Middle frontal gyrus (tissue), 1 donor: ENCODE measurements around the gene GGNBP2.

Source experiments
- DNase-seq: peaks from one replicate; pipeline ENCODE4 v3.0.0-alpha.2; 2015; ENCODE audit warnings: low spot score; ENCODE audit errors: extremely low spot score

The GGNBP2 gene

DNA sequence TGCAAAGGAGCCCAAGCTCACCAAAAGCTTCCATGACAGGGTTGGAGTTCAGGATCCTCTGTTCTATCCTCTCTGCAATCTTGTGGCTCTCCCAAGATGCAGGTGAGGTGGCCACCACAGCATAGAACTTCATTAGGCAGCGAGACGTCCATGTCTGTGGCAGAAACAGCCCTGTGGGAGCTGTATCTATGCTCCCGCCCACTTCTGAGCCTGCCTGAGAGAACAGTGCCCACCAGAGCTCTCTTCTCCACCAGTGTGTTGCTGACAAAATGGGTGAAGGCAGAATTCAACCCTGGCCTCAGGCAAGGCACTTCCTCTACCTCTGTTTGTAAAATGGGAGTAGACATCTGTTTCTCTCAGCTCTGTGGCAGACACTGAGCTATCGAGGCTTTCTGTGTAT lies 28.9 kb upstream of the GGNBP2 start:
- no peak for DNase-seq

DNA sequence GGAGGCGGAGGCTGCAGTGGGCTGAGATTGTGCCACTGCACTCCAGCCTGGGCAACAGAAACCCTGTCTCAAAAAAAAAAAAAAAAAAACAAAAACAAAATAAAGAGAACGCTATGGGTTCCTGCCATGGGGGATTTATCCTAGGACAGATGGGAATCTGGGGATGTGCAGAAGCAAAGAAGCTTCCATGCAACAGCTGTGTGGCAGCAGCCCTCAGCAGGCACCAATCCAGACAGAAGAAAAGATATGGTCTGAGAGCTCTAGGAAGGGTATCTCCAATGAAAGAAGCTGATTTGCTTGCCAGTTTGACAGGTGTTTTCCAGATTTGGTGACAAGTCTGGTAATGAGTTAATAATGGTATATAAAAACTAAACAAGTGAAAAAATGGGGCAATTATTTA lies 21.6 kb upstream of the GGNBP2 start:
- DNase-seq, result no peak

DNA sequence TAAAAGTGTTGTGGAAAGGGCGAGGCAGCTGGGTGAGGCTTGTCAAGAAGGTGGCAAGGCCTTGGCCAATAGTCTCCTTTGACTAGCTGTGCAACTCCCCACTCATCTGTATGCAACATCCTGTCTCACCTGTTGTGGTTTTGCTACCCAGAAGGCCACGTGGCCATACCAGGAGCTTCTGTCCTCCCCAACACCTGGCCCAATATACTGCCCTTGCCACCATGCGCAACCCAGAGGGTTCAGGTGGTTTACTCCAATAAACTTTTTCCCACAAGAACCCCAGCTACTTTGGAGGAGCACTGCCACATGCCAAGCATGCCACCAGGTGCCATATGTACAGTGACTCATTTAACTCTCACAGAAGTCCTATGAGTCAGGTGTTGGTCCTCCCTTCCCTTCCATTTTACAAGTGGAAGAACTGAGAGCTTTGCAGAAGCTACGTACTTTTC lies 20.3 kb upstream of the GGNBP2 start:
- DNase-seq, result no peak

DNA sequence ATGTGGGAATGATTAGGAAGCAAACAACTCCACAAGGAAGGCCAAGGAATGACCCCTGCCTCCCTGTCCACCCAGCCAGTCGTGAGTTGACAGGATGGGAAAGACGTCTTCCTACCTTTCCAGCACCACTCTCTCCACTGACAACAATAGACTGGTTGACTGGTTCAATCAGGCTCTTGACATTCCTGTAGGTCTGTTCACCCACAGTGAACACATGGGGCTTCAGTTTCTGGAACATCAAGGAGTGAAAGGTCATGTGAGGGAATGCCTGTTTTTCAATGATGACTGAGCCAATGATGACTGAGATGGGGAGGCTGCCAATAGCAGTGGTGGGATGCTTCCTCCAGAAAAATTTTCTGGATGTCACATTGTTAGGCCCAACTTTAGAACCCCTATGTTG lies 19.6 kb upstream of the GGNBP2 start:
- DNase-seq, result no peak

DNA sequence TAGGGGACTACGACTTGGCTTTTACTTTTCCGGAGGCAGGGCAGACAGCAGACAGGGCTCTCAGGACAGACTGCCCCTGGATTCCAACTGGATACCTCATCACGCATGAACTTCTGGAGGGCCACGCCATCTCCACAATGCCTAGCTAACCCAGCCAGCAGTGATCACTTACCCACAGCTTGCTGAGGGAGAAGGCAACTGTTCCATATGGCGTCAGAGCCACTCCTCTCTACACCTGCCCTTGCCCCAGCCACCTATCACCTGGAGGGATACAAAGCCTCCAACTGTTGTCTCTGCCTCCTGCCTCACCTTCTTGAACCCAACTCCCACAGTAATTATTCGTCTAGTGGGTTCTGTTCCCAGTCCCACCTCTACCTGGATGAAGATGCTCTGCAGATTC lies 18.8 kb upstream of the GGNBP2 start:
- no peak for DNase-seq

DNA sequence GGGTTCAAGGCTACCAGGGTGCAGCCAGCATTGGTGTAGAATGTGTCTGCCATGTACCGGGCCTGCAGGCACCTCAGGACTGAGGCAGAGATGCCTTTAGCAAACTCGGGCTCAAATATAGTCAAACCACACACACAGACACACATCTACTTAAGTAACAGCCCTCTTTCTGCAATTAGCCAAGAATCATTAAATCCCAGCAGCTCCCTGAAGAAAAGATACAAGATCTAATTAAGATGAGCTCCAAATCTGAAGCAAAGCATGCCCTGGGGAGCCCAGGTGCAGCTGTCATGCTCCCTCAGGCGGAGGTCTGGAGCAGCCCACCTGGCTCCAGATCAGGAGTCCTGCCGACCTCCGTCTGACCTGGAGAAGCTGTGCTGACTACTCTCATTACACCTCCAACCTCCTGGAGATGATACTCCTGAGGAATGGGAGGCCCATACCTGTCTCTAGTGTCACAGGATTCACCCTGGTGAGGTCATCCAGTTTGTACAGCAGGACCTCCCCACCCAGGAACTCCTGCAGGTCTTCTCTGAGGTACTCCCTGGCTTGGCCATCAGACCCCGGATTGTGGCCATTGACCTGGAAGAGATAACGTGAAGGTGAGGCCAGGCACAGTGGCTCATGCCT lies 17.0 kb upstream of the GGNBP2 start:
- DNase-seq, result no peak

DNA sequence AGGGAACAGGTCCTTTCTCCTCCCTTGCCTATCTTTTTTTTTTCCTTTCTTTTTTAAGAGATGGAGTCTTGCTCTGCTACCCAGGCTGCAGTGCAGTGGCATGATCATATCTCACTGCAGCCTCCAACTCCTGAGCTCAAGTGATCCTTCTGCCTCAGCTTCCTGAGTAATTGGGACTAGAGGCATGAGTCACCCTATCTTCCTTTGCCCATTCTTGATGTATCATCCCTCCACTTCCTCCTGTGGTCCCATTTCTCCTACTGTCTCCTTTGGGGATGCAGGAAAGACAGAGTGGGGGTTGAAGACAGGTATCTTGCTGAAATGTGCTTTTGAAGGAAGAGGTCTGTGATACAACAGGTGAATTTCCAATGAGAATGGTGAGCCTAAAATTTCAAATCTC lies 15.6 kb upstream of the GGNBP2 start:
- DNase-seq, result no peak

DNA sequence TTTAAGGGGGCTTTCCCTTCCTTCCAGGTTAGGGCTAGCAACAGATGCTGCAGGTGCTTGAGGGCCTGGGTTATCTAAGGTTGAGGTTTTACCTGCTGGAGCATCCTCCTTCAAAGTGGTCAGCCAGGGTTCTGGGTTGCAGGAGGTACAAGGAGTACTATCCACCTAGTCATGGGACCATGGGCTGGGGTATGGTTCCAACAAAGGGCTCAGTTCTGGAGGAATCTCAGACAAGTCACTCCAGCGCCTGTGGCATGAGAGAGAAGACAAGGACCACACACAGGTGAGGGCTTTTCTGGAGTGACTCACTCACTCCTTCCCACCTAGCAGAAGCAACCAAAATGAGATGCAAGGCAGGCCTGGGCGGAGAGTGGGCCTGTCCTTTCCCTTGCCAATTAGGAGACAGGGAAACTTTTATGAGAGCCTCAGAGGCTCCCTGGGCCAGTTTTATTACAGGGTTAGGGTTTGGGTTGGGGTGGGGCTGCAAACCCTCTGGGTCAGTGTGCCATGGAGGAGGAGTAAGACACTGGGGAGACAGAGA lies 12.2 kb upstream of the GGNBP2 start:
- no peak for DNase-seq

DNA sequence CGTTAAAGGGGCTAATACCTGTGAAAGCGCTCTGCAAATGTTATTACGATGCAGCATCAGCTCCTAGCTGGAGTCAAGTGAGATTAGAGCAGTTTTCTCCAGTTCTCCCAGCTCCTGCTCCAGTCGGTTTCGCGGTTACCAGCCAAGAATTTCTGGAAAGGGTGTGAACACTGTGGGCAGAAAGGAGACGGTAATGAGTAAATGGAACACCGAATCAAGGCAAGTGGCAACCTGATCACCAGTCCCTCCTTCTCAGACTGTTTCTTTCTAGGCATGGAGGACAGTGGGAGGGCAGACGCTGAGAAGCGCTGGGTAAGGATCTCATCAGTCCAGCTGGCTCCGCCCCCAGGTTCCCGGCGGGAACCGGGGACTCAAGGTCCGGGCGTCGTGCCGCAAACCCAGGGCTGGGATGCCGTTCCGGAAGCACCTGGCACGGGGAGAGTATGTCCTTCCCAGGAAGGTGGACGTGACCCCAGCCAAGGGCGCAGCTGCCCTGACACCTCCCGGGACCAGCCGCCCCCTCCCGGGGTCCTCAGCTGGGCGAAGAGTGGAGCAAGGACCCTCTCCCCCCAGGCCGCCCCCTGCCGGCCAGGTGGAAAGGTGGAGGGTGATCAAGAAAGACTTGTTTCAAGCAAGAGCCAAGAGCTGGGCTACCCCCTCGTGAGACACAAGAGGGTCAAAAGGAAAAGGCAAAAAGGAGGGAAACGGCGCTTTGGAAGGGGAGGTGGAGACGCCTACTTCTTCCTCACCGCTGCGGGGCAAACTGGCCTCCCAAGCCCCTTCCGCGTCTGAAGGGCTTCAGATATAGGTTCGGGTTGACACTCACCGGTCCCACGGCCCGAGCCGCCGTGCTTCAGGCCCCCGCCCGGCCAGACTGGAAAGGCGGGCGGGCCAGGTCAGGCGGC lies 10.5 kb upstream of the GGNBP2 start:
- DNase-seq, result no peak

DNA sequence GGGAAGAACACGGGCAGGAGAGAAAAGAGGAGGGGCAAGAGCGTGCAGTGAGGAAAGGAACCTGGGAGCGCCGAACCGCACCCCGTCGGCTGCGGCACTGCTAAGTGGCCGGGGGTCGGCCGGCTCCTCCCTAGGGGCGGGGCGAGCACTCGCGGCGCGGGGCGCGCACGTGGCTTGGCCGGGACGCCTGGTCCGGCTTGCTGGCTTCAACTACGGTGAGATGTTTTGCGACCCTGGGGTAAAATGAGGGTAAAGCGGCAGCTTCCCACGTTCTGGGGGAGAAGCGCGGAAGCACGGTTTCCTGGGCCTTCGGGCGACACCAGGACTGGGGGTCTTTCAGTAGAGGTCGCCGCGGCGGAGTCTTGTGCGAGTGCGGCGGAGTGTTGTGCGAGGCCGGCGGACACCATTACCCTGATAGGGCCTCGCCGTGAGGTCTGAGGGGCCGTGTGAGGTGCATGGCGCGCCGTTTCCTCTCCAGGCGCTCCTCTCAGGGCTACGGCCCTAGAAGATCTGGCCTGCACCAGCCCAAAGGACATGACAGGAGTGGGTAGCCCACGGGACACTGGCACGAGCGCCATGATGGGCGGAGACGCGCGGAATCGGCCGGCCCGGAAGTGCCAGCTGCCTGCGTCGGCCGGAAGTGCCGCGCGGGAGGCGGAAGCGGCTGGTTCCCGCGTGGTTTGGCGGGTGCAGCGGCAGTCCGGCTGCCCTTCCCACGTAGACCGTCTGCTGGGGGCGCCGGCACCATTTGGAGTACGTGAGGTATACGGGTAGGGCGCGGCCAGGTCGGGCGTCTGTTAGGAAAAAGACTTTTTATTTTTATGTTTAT lies 9.7 kb upstream of the GGNBP2 start, which contains the start of the genes MYO19 and PIGW:
TSS of gene MYO19 (minus strand) at position 29 of the 829 bp plus-strand sequence. CDS start 2,330 bp downstream, outside the sequence.
TSS of gene PIGW (plus strand) at position 148 of the 829 bp plus-strand sequence. CDS start 2,115 bp downstream, outside the sequence.
- DNase-seq, result peak; percentile 83

DNA sequence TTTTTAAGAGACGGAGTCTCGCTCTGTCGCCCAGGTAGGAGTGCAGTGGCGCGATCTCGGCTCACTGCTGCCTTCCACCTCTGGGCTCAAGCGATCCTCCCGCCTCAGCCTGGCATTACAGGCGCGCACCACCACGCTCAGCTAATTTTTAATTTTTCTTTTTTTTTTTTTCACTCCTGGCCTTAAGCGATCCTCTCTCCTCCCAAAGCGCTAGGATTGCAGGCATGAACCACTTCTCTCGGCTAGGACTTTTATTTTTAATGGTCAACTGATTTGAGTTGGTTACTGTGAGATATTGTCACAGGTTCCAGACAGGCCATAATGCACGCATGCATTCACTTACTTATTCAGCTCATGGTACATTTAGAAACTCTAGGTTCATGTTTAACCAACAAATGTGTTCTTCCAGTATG lies 9.0 kb upstream of the GGNBP2 start:
- no peak for DNase-seq

DNA sequence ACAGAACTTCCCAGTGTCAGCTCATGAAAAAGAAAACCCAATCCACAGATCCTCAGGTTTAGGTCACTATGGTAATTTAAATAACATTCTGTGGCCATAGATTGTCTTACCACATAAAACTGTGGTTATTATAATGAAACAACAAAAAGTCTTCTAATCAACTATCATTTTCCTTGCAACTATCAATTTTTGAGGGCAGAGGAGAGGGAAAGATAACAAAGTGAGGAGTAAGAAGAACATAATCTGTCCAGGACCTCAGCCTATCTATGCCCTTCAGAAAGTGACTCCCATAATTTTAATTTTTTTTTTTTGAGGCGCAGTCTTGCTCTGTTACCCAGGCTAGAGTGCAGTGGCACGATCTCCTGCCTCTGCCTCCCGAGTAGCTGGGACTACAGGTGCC lies 4.0 kb upstream of the GGNBP2 start:
- DNase-seq, result no peak

DNA sequence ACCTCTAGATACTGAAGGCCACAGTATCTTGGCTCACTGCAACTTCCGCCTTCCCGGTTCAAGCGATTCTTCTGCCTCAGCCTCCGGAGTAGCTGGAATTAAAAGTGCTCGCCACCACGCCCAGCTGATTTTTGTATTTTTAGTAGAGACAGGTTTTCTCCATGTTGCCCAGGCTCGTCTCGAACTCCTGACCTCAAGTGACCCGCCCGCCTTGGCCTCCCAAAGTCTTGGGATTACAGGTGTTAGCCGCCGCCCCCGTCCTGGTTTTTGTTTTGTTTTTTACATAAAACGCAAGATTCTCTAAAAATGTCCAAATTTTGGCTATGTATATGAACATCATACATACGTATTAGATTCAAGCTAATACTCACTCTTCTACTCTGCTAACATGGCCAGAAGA lies 2.0 kb upstream of the GGNBP2 start:
- no peak for DNase-seq

DNA sequence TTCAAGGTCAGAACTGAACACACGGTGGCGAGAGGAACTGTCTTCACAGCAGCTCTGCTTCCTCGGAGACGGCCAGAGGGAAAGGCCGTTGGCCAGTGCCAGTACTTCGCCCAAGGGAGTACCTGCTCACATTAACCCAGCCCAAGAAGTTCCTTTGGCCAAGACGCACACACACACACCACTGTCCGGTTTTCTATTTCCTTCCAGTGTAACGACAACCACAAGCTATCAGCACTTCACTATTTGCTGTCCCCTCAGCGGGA lies 744 bp upstream of the GGNBP2 start:
- DNase-seq, result no peak

DNA sequence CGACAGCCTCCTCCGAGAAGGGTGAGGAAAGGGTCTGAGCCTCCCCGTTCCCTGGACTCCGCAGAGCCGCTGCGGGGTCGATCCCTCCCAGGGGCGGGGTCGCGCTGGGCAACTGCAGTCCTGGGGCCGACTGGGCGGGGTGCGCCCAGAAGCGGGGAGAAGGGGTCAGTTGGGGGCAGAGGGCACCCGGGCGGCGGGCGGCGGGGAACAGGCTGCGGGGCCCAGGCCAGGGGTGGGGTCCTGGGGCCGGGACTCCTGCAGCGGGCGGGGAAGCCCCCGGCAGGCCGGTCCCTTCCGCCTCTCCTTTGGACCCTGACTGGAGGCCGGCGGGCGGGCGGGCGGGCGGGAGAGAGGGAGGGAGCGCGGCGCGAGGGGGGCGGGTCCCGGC lies 352 bp downstream of the GGNBP2 start:
- DNase-seq, result no peak

DNA sequence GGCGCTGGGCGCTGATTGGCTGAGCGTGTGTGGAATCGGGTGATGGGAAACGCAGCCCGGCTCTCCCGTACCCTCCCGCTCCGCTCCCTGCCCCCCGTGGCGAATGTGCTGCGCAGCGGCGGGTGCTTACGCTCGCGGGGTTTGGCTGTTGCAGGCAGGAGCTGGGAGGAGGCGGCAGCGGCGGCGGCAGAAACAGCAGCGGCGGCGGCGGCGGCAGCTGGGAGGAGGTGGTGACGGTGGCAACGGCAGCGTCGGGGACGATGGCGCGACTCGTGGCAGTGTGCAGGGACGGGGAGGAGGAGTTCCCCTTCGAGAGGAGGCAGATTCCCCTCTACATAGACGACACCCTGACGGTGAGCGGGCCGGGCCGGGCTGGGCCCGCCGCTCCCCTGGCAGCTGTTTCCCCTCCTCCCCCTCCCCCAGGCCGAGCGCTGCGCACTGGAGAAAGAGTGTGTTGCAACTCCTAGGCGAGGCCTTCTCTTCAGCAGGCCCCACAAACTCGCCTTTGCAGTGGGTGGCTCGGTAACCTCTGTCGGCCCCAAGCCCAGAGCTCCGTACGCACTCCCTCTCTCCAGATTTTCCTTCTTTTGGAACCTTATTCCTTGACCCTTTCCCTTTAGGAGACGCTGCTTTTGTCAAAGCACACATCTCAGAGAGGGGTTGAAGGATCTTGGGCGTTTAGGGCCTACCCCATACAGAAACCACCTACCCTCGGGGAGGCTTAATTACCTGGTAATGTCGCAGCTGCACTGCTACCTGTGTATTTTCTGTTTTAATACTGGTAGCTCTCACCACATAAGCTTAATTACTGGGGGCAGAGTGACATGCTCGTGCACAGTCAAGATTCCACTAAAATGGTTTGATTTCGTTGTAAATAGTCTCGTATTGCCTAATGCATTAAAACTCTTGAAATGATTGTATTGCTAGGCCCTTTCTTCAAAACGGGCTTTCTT lies 1.0 kb downstream of the GGNBP2 start:
- DNase-seq, result peak; percentile 88

DNA sequence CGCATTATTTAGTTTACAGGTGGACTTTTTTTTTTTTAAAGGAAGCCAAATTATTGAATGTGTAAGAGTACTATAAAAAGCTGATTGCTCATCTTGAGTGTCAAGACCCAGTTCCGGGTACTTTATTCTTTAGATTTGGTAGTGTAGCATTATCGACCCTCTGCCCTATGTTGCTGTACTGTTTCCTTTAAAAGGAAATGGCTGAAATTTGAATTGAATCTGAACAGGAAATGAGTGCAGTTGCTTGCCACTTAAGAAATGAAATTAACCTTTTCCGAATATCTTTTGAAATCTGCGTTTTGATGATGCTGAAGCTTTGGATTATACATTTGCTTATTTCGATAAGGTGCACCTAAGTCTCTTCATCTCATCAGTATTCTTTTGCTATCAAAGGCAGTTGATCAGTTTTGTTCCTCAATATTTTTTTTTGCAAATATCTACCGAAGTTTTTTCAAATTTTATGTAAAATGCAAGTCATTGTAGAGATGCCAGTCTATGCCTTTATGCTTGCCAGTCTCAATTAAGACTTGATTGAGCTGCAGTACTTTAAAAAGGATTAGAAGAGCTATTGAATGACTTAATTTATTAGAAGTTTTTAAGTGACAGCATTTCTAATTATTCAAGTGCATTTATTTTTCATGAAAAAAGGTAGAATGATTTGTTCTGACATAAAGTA lies 1.8 kb downstream of the GGNBP2 start:
- DNase-seq, result no peak

DNA sequence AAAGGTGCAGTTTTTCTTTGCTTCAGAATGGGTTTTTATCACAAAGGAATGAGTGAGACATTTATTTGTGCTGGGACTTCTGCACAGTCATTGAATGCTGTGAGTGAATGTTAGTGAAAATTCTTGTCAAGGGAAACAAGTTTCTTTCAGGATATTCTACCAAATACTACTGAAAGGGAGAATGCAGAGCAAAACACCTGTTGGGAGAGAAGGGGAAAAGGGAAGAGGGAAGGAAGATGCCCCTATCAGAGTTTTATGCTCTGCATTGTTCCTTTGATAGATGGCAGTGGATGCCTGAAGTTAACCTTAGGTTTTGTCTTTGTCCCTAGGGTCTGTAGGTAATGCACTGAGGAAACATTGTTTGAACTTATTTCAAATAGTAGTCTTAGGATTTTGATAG lies 3.1 kb downstream of the GGNBP2 start:
- no peak for DNase-seq

DNA sequence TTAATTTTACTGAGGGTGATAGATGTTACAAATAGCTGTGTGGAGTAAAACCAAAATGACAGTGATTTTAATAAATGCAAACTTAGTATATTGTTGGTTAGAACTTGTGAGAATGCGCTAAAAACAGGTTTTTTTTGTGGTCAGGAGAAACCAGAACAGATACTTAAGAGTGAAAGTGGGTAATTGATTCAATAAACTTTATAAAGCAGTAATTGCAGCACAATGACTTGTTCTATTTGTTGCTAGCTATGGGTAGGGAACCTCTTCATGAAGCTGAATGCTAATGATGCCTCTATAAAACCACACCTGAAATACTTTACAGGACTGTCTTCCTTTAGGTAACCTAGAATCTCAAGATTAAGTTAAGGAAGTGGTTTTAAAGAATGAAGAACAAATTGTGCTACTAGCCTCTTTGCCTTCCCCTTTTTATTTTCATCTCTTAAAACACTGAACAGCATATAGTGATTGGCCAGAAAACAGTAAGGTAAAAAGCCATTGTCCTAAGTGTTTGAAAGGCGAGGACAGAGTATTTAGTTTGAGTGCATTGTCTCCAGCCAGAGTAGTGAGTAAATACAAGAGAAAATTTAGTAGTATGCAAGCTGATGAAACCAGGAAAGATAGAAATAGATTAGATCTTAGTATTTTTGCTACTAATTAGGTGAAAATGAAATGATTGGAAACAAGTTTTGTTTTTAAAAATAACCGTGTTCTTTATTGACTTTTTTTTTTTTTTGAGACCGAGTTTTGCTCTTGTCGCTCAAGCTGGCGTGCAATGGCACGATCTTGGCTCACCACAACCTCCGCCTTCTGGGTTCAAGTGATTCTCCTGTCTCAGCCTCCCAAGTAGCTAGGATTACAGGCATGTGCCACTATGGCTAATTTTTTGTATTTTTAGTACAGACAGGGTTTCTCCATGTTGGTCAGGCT lies 6.0 kb downstream of the GGNBP2 start:
- DNase-seq, result no peak
